HG03354 (cell line): ENCODE data around the gene CAPN12.

Experiments
- ATAC-seq: cut with Tn5 transposase; IDR thresholded peaks from one replicate; pipeline ENCODE4 v1.9.1; 2021; ENCODE audit warnings: mild to moderate bottlenecking; ENCODE audit not compliant: unreplicated experiment, poor library complexity, severe bottlenecking

CAPN12 gene

DNA sequence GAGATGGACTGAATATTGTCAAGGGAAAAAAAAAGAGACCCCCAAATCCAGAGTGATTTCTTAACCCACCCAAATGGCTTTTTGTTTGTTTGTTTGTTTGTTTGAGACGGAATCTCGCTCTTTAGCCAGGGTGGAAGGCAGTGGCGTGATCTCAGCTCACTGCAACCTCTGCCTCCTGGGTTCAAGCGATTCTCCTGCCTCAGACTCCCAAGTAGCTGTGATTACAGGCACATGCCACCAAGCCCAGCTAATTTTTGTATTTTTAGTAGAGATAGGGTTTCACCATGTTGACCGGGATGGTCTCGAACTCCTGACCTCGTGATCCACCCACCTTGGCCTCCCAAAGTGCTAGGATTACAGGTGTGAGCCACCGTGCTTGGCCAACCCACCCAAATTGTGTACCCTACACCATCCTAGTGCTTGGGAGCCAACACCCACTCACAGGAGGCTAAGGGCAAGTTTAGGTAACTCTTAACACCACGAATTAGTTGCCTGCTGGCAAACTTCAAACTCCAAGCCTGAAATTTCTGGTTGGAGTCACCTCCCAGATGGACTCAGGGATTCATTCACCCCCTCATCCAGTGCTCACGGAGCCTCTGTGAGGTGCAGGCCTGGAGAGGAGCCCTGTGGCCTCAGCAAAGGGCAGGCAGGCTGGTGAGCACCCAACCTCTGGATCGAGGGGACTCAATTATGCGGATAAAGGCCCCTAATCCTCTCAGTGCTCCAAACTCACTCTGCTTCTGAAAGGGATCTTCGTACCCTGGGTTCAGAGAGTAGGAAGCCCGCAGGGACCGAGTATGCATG is 59.2 kb downstream of the CAPN12 start:
- ATAC-seq, result no peak

- ATAC-seq, result no peak
These were observed 60.0 kb downstream of the CAPN12 start for GRCh38 chr19:38684078-38684861.

DNA sequence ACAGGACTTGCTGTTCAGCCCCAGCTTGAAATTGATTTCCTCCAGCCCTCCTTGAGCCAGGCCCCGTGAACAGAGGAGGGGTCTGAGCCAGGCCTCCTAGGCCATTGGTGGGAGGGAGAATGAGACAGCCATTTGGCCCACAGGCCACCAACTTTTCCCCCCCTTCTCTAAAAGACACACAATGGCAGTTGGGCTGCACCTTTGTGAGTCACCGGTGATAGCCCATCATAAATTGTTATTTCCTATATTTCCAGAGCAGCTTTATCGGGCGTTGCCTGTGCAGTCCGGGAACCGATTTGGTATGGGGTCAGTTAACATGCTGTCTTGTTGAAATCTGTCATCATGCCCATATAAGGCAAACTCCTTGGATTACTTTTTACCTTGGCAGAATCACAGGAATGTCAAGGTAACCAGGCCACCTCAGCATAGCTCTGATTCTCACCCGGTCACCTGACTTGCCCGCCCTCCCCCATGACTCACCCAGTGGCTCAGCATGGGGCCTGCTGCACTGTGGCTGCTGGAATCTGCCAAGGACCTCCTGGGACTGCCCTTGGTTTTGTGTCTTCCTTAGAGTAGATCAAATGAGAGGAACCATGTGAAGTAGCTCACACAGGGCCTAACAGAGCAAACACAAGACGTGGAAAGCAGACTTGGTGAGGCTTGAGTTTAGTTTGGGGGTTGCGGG is 60.7 kb downstream of the CAPN12 start:
- ATAC-seq, result no peak

DNA sequence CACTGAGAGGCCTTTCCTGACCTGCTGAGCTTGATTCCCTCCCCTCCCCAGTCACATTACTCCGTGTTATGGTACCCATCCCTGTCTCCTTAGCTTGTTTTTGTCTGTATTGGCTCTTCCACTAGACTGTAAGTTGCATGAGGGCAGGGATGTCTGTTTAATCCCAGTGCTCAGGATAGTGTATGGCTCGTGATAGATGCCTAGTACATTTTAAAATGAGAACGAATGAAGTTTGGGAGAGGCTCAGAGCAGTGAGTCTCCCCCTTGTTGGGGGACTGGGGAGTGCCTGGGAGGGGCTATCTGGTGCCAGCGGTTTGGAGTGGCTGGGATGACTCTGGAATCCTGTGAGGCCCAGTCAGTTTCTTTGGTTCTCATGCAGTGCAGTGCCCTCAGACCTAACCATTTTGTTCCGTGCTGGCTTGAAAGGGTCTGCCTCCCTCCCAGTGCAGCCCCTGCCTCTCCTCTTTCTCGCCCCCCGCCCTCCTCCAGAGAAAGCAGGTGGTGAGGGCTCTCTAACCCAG is 61.3 kb downstream of the CAPN12 start:
- ATAC-seq, result no peak

DNA sequence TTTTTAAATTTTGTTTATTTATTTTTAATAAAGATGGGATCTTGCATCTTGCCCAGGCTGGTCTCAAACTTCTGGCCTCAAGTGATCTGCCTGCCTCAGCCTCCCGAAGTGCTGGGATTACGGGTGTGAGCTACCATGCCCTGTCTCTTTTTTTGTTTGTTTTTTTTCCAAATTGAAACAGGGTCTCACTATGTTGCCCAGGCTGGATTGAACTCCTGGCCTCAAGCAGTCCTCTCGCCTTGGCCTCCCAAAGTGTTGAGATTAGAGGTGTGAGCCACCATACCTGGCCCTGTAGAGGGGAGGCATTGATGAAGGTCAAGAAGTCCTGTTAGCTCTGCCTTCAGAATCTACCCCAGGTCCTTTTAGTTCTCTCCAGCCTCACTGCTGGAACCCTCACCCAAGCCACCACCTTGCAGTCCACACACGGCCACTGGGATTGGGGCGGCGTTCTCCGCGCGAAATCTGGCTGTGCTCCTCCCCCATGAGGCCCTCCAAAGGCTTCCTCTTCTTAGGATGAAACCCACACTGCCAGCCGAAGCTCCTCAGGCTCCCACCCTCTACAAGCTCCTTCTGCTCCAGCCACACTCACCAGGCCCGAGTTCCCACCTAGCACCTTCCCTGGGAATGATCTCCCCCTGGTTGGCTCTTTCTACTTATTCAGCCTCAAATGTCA is 61.9 kb downstream of the CAPN12 start:
- no peak for ATAC-seq
